Measurements from ENCODE around the gene RPS6KB2. TPM values are rescaled to one million over a fixed set of nuclear protein-coding genes. Genes with fewer than 3 reads are reported as not detected.
A peak's percentile ranks its signal among the peaks of the same experiment; 100 is the strongest.
"Not testable (repeated sequence)": the region's sequence is repeated elsewhere in the genome, so short reads cannot be mapped to it uniquely, and the experiment has no call there.

Gene RPS6KB2
- total RNA-seq, 1 donor from 2014 or later: 24.6 TPM

DNA sequence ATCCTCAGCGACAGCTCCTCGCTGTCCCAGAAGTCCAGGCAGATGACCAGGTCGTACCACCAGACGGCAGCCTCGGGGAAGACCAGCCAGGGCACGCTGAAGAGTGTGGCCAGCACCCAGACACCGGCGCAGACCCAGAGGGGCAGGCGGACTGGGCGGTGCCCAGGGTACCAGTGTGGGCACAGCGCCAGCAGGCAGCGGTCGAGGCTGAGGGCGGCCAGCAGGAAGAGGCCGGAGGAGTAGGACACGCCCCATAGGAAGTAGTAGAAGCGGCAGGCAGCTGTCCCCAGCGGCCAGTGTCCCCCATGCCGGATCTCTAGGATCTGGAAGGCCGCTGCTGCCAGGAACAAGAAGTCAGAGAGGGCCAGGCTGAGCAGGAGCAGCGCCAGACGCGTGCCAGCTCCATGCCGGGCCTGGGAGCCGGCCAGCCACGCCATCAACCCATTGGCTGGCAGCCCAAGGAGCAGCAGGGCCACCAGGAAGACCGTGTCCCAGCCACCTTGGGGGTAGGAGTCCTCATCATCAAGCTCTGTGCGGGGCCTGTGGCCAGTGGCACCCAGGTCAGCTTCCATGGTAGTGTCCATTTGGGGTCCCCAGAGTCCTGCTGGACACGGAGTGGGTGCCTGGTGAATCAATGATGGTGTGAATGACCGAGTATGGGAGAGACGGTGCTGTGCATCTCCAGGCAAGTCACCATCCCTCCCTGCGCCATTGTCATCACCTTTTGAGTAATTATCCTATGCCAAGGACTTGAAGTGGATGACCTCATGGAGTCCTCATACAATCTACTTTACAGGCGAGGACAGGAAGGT, 24.1 kb downstream of the RPS6KB2 start, which contains the start of gene GPR152:
GPR152 (minus strand) TSS at position 589 of the 812 bp plus-strand sequence; CDS start at position 584, 5 bp downstream.
- ATAC-seq (ENCODE audit: poor library complexity): peak; percentile 44
- intact Hi-C loops (cut with DNase I): no loop called here
- peak; percentile 67 for DNase-seq

DNA sequence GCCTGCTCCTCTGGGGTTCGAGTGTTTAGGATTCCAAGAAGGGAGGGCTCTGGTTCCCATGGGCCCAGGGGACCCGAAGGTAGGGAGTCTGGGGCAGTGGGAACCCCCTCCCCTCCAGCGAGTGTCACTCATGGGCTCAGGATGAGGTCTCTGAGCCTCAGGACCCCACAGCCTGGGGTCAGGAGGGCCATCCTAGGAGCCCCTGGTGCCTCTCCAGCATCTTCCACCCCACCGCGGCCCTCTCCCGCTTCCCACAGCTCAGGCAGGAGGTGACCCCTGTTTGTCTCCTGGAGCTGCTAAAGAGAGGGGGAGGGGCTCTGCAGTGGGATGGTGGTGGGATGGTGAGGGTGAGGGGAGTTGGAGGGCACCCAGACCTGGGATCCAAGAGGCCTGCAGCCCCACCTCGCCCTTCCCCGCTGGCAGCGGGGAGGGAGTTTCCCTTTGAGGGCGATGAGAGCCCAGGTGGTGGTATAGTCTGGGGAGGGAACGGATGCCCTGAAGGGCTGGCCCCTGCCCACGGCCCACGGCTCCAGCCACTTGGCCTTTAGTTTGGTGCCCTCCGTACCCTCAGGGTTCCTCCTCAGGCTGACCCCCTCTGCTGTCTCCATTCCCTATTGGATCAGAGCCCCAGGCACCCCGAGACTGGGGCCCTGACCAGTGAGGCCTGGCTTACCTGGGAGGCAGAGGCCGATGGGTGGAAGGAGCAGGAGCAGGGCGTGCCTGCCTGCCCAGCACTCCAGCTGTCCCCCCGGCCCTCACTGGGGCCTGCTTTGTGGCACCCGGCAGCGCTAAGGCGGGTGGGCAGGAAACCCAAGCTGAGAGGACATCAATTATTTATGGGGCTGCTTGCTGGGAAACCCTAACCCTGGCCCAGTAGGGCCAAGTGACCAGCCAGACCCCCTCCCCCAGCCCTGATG, 25.8 kb downstream of the RPS6KB2 start:
- DNase-seq (no peak), ATAC-seq (ENCODE audit: poor library complexity) (no peak)
- intact Hi-C loops (cut with DNase I): no loop called here

DNA sequence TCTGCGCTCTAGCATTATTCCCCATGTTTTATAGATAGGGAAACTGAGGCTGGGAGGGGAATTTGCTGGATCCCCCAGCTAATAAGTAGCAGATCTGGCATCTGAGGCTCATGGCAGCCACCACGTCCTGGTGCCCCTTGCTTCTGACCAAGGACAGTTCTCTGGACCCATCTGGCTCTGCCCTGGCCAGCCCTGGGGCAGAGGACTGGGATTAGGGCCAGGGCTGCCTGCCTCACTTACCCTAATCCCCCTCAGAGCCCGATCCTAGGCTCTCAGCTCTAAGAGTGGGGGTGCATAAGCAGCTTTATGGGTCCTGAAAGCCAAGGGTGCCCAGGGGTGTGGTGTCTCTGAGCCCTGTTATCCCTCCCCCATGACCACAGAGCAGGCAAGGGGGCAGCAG, 26.8 kb downstream of the RPS6KB2 start, which contains the start of gene CABP4:
CABP4 (plus strand) TSS at position 301 of the 400 bp plus-strand sequence; CDS start at position 371, 70 bp downstream.
- DNase-seq (peak; percentile 27), ATAC-seq (ENCODE audit: poor library complexity) (no peak)
- intact Hi-C loops (cut with DNase I): no loop called here

- ATAC-seq (ENCODE audit: poor library complexity) (no peak), DNase-seq (peak; percentile 31)
- intact Hi-C loops (cut with DNase I): no loop called here
Observed at GRCh38 chr11:67456068-67456705, 27.9 kb downstream of the RPS6KB2 start.

GRCh38 chr11:67457453-67457852, 29.2 kb downstream of the RPS6KB2 start:
- no peak for ATAC-seq (ENCODE audit: poor library complexity)
- DNase-seq: peak; percentile 26
- intact Hi-C loops (cut with DNase I): no loop called here

- DNase-seq (peak; percentile 30), ATAC-seq (ENCODE audit: poor library complexity) (no peak)
- intact Hi-C loops (cut with DNase I): no loop called here
Observed at GRCh38 chr11:67458266-67458665, 30.0 kb downstream of the RPS6KB2 start.

DNA sequence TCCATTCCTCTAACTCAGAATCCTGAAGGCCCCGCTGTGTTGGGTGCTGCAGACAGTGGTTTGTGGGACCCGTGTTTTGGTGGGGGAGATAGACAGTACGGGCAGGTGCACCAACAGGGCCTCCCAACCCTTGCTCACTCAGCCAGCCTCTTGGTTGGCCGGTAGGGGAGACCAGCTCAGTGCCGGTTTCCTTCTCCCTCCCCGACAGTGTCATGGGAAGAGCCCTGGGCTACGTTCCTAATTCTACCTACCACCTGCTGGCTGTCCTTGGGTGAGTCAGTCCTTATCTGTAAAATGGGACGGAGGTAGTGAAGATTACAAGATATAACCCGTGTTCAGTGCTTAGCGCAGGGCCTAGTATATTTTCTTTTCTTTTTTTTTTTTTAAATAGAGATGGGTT, 34.9 kb downstream of the RPS6KB2 start:
- DNase-seq (peak; percentile 20), ATAC-seq (ENCODE audit: poor library complexity) (no peak)
- intact Hi-C loops (cut with DNase I): no loop called here

GRCh38 chr11:67463680-67464410, 35.6 kb downstream of the RPS6KB2 start:
- ATAC-seq (ENCODE audit: poor library complexity) (peak; percentile 28), DNase-seq (peak; percentile 77)
- intact Hi-C loops (cut with DNase I): no loop called here

GRCh38 chr11:67464411-67465188, 36.3 kb downstream of the RPS6KB2 start:
- ATAC-seq (ENCODE audit: poor library complexity) (peak; percentile 75), DNase-seq (peak; percentile 91)
- intact Hi-C loops (cut with DNase I): loop anchor here (5.0 kb wide), 1 partner anchor 43 kb away; the partner anchor contains the start of genes CDK2AP2 and PITPNM1

- ATAC-seq (ENCODE audit: poor library complexity) (no peak), DNase-seq (no peak)
Observed at GRCh38 chr11:67465189-67465510, 36.9 kb downstream of the RPS6KB2 start.

DNA sequence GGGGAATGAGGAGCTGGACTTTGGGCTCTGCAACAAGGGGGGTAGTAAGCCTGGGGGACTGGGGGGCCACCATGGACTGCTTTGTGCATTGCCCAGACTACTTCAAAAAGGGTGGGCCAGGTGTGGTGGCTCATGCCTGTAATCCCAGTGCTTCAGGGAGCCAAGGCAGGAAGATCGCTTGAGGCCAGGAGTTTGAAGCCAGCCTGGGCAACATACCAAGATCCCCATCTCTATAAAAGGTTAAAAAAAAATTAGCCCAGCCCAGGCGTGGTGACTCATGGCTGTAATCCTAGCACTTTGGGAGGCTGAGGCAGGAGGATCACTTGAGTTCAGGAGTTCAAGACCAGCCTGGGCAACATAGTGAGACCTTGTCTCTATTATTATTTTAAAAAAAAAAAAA, 37.2 kb downstream of the RPS6KB2 start:
- DNase-seq: peak; percentile 4
- not testable (repeated sequence) for ATAC-seq (ENCODE audit: poor library complexity)
- intact Hi-C loops (cut with DNase I): loop anchor here (5.0 kb wide), 1 partner anchor 42 kb away; the partner anchor contains the start of genes CDK2AP2 and PITPNM1

More at GRCh38 chr11:67465189-67465510, 36.9 kb downstream of the RPS6KB2 start:
- intact Hi-C loops (cut with DNase I): loop anchor here (5.0 kb wide), 1 partner anchor 42 kb away; the partner anchor contains the start of genes CDK2AP2 and PITPNM1

DNA sequence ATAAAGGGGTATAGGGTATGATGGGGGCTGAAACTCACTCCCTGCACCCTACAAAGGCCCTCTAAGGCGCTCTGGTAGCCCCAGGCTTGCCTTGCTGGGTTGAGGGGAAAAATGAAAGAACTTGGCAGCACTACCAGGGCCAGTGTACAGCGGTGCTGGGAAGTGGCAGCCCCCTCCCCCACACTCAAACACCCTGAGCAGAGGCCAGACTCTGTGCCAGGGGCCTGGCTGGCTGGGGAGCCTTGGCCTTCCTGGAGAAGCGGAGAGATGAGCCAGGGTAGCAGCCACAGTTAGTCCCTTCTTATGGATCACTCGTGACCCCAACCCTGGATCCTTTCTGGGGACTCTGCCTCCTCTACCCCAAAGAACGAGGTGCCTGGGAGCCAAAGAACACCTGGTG, 38.1 kb downstream of the RPS6KB2 start:
- DNase-seq: peak; percentile 24
- ATAC-seq (ENCODE audit: poor library complexity): no peak
- intact Hi-C loops (cut with DNase I): loop anchor here (5.0 kb wide), 1 partner anchor 41 kb away; the partner anchor contains the start of genes CDK2AP2 and PITPNM1

DNA sequence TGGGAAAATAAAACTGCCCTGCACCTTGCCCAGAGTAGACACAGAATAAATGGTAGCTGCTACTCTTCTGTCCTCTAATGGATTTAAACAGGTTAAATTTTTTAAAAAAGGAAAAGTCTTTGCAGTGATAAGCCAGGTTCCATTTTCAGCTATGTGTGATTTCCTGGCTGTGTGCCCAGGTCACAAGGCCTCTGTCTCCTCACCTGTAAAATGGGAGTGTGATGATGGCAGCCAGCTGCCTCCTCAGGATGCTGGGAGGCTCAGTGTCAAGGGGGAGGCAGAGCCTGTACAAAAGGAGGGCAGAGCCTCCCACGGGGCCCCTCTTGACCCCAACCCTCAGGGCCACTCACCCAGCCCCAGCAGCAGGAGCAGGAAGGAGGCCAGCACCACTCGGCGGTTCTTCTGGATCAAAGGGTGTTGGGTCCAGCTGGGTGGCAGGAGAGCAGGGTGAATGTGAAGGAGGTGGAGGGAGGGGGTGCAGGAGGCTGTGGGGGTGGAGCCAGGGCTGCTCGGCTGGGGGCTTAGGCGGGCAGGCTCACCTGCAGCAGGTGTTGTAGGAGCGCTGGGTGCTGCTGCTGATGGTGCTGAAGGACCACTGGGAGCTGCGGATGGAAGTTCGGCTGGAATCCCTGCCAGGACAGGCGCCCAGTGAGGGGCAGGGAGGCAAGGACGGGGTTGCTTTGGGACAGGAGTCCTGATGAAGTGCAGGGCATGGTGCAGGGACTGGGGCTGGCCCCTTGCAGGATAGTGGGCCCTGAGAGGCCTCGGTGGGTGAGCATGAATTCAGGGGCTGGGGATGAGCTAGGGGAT, 38.9 kb downstream of the RPS6KB2 start:
- peak; percentile 36 for DNase-seq
- ATAC-seq (ENCODE audit: poor library complexity): no peak
- intact Hi-C loops (cut with DNase I): loop anchor here (5.0 kb wide), 1 partner anchor 40 kb away; the partner anchor contains the start of genes CDK2AP2 and PITPNM1

- DNase-seq: peak; percentile 43
- intact Hi-C loops (cut with DNase I): loop anchor here (2.0 to 5.0 kb wide), 2 partner anchors 39 to 67 kb away; partner anchors contain the start of genes CDK2AP2, PITPNM1 and PPP1CA
- ATAC-seq (ENCODE audit: poor library complexity): no peak
Observed at GRCh38 chr11:67468056-67468455, 39.8 kb downstream of the RPS6KB2 start.

- DNase-seq (no peak), ATAC-seq (ENCODE audit: poor library complexity) (no peak)
- intact Hi-C loops (cut with DNase I): loop anchor here (2.0 to 5.0 kb wide), 2 partner anchors 39 to 68 kb away; partner anchors contain the start of genes CDK2AP2, PITPNM1 and PPP1CA
Observed at GRCh38 chr11:67468456-67468758, 40.1 kb downstream of the RPS6KB2 start.
